Central memory CD8-positive, alpha-beta T cell (primary cell): ENCODE results near the gene CDH23.

Experiments used
- ATAC-seq: fragments of 150-1000 bp; cut with Tn5 transposase; replicated peaks from 2 replicates; pipeline ENCODE4 v1.10.0; 2022; ENCODE audit warnings: mild to moderate bottlenecking, moderate FRiP score, moderate number of reproducible peaks; ENCODE audit not compliant: poor library complexity, severe bottlenecking; ENCODE audit errors: extremely low read depth
- DNase-seq, 2 donors: peaks; one replicate each; pipeline ENCODE4 v3.0.0; 2021; ENCODE audit warnings: low spot score in 2 of 2
- H3K27ac Mint-ChIP-seq: one replicate; pipeline ENCODE4 v1.8.0; 2022; ENCODE audit warnings: low read depth, mild to moderate bottlenecking, moderate library complexity, mixed read lengths
- H3K27me3 Mint-ChIP-seq: one replicate; pipeline ENCODE4 v1.8.0; 2022; ENCODE audit warnings: mixed read lengths
- H3K36me3 Mint-ChIP-seq: one replicate; pipeline ENCODE4 v1.8.0; 2022; ENCODE audit warnings: mild to moderate bottlenecking, moderate library complexity, mixed read lengths; ENCODE audit not compliant: insufficient read depth
- H3K4me1 Mint-ChIP-seq: one replicate; pipeline ENCODE4 v1.8.0; 2022; ENCODE audit warnings: mixed read lengths
- H3K4me3 Mint-ChIP-seq: one replicate; pipeline ENCODE4 v1.8.0; 2022; ENCODE audit warnings: mild to moderate bottlenecking, moderate library complexity, mixed read lengths
- H3K9me3 Mint-ChIP-seq: one replicate; pipeline ENCODE4 v1.8.0; 2022; ENCODE audit warnings: mixed read lengths

The CDH23 gene

GRCh38 chr10:71530781-71531180 lies 134.1 kb downstream of the CDH23 start:
- ATAC-seq, result no peak
- Mint-ChIP-seq H3K27me3 (peaks cover 2% of the 10 kb centered on the region), H3K27ac (no peak overlapping the region), H3K4me3 (no peak overlapping the region), H3K4me1 (peaks cover 5% of the 10 kb centered on the region), H3K9me3 (no peaks in the 10 kb centered on the region), H3K36me3 (no peaks in the 10 kb centered on the region)
- no peak for DNase-seq

DNA sequence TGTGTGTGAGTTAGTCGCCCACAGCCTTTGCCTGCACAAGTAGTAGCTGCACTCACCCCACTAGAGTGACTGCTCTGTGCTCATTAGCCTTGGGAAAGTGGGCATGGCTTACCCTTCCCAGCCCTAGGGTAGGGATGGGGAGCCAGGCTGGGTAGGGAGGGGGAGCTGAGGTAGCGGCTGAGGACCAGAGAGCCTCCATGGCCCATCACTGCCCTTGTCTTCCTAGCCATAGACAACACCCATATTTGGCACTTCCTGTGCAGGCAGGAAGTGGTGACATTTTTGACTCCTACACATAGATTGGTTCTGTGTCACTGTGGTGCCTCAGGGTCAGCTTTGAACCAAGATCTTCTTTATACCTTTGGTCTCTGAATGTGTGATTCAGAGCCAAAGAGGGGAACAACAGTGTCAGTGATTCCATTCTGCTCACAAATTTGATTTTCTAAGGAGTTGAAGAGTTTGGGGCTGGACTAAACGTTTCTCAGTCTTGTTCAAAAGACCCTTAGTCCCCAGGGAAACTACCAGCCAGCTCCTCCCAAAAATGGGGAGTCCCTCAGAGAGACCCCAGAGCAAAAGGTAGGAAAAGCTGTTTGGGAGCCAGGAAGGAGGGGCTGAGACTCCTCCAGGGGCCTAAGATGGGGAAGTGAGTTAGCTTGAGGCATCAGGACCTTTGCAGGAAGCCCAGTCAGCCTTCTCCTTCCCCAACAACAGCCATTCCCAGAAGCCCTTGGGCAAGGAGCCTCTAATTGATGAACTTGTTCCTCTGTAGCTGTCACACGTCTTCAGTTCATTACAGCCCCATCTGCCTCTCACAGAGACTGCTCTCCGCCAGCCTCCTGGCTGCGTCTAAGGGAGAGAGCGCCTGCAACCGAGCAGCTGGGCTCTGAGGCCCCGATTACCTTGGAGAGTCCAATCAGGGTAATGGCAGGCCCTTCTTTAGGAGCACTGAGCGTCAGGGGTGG lies 135.0 kb downstream of the CDH23 start:
- Mint-ChIP-seq H3K27ac (no peak overlapping the region), H3K4me1 (peaks cover 5% of the 10 kb centered on the region), H3K9me3 (no peaks in the 10 kb centered on the region), H3K27me3 (peaks cover 6% of the 10 kb centered on the region), H3K36me3 (no peaks in the 10 kb centered on the region), H3K4me3 (no peak overlapping the region)
- DNase-seq (no peak), ATAC-seq (no peak)

DNA sequence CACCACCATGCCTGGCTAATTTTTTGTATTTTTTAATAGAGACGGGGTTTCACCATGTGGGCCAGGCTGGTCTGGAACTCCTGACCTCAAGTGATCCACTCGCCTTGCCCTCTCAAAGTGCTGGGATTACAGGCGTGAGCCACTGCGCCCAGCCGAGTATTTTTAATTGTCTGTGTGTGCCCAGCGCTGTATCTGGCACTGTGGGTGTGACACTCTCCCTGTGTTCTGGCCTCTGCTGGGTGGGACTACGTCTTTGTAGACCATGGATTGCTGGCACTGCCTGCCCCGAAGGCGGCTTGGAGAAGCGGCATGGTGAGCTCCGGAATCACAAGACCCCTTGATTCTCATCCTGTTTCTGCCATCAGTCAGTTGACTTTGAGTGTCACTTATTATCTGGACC lies 136.2 kb downstream of the CDH23 start:
- ATAC-seq, result no peak
- Mint-ChIP-seq H3K27me3 (peaks cover 6% of the 10 kb centered on the region), H3K27ac (no peak overlapping the region), H3K4me3 (no peak overlapping the region), H3K9me3 (no peaks in the 10 kb centered on the region), H3K36me3 (no peaks in the 10 kb centered on the region), H3K4me1 (peaks cover 5% of the 10 kb centered on the region)
- DNase-seq, result no peak

DNA sequence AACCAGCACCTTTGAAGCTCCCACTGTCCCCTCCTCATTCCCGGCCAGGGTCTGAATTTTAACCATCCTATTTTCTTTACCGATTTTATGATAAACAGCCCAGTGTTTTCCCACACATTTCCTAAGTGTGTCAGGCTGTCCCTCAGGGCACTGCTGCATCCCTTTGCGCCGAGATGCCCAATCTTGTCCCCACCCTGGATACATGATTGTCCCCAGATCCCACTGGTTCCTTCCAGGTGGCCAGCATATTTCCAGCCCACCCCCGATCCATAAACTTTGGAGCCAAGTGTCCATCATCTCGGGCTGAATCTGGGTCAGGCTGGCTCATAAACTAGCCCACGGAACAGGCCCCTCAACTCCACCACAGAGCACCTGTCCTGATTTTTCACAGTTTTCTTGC lies 137.2 kb downstream of the CDH23 start:
- no peak for DNase-seq

DNA sequence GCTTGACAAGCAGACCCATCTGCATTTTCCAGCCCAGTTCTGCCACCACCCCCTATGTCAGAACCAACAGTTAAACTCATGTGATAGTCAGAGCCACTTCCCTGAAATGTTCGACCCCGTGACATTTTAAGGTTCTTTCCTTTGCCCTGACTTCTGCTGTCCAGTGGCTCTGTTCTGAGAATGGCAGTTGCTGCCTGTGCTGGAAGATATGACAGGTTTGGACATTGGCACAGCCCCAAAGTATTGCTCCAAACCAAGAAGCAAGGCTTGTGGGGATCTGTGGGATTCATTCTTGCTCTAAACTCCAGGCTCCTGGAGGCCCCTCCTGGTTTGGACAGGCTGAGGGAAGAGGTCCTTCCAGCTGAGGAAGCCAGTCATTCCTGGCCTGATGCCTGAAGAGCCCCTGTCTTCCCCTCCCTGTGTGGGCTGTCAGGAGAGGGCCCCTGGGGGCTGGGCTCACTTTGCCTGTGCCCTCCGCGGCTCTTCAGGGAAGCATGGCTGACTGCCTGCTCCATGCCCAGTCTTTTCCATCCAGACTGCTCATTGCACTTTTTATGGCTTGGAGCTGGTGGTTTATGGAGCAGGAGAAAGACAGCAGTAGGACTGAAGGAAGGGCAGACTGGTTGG lies 138.0 kb downstream of the CDH23 start:
- DNase-seq (no peak), ATAC-seq (no peak)
- peaks cover 5% of the 10 kb centered on the region for H3K4me1 Mint-ChIP-seq
- H3K27me3 Mint-ChIP-seq, result peaks cover 6% of the 10 kb centered on the region
- H3K9me3 Mint-ChIP-seq, result no peaks in the 10 kb centered on the region
- no peak overlapping the region for H3K4me3 Mint-ChIP-seq
- no peaks in the 10 kb centered on the region for H3K36me3 Mint-ChIP-seq
- H3K27ac Mint-ChIP-seq, result no peak overlapping the region

More for the DNA sequence above, 137.2 kb downstream of the CDH23 start:
- H3K27ac Mint-ChIP-seq, result no peak overlapping the region
- peaks cover 6% of the 10 kb centered on the region for H3K27me3 Mint-ChIP-seq
- H3K4me1 Mint-ChIP-seq, result peaks cover 5% of the 10 kb centered on the region
- no peaks in the 10 kb centered on the region for H3K36me3 Mint-ChIP-seq
- ATAC-seq, result no peak
- H3K9me3 Mint-ChIP-seq, result no peaks in the 10 kb centered on the region
- no peak overlapping the region for H3K4me3 Mint-ChIP-seq

DNA sequence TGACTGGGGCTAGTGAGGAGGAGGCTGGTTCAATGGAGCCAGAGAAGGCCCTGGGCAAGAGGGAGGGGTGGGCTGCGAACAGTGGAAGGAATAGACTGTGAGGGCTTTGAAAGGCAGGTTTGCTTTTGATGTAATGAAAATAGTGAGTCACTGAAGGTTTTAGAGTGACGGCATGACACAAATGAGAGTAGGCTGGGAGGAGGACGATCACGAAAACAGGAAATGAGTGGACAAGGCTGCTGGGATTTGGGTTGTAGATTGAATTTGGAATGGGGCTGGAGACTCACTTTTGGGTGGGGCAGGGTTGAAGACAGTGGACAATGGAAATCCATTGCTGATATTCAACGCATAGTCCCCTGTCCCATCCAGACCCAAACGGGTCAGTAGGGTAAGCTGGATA lies 139.6 kb downstream of the CDH23 start:
- H3K9me3 Mint-ChIP-seq, result no peaks in the 10 kb centered on the region
- no peak overlapping the region for H3K4me3 Mint-ChIP-seq
- DNase-seq, result no peak
- no peak for ATAC-seq
- peak overlapping the region; percentile 4 for H3K27ac Mint-ChIP-seq
- H3K36me3 Mint-ChIP-seq, result no peaks in the 10 kb centered on the region
- peaks cover 6% of the 10 kb centered on the region for H3K27me3 Mint-ChIP-seq
- H3K4me1 Mint-ChIP-seq, result peaks cover 5% of the 10 kb centered on the region

GRCh38 chr10:71537125-71537524 lies 140.4 kb downstream of the CDH23 start:
- no peaks in the 10 kb centered on the region for H3K36me3 Mint-ChIP-seq
- H3K4me1 Mint-ChIP-seq, result no peaks in the 10 kb centered on the region
- ATAC-seq, result no peak
- no peak overlapping the region for H3K4me3 Mint-ChIP-seq
- peaks cover 6% of the 10 kb centered on the region for H3K27me3 Mint-ChIP-seq
- H3K27ac Mint-ChIP-seq, result no peak overlapping the region
- no peak for DNase-seq
- no peaks in the 10 kb centered on the region for H3K9me3 Mint-ChIP-seq

DNA sequence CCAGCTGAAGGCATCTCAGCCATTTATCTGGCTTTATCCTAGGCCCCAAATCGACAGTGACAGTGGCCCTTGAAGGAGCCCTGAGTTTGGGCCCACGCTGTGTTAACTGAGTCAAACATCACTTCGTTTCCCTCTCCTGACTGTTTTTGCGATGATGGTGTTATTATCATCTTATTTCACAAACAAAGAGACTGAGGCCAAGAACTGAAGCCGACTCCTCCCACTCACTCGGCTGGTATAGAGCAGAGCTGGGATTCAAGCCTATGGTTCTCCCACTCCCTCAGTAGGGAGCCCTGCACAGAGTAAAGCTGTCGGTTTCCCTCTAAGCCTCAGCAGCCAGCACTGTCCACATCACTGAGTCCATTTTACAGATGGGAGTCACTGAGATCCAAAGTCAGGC lies 141.0 kb downstream of the CDH23 start:
- Mint-ChIP-seq H3K4me1 (no peaks in the 10 kb centered on the region), H3K27me3 (peaks cover 6% of the 10 kb centered on the region), H3K4me3 (no peak overlapping the region), H3K9me3 (no peaks in the 10 kb centered on the region), H3K36me3 (no peaks in the 10 kb centered on the region), H3K27ac (no peak overlapping the region)
- DNase-seq (no peak), ATAC-seq (no peak)

DNA sequence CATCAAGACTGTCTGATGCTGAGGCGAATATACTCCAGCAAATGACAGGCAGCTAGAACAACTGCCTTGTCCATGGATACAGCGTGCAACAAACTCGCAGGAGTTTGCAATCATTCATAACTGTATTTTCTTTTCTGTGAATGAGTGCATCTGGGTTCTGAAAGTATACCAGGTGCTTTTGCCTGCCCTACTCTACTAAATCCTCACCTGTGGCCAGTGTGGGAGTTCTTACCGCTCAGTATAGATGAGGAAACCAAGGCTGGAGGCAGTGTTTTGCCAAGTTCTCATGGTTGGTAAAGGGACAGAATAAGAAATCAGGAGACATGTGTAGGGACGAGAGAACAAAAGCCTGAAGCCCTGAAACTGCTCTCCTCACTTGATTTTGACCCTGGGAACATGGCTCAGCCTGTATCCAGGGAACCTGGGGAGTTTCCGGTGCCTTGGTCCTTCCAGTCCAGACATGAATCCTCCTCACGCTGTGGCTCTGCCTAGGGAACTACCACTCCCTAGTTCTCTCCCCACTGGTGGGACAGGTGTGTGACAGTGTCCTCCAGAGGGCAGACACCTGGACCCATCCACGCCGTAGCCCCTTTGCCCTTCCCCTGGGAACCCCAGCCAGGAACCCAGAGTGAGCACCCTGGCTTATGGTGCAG lies 142.0 kb downstream of the CDH23 start:
- no peaks in the 10 kb centered on the region for H3K4me1 Mint-ChIP-seq
- peaks cover 6% of the 10 kb centered on the region for H3K27me3 Mint-ChIP-seq
- ATAC-seq (no peak), DNase-seq (no peak)
- no peak overlapping the region for H3K4me3 Mint-ChIP-seq
- no peak overlapping the region for H3K27ac Mint-ChIP-seq
- no peaks in the 10 kb centered on the region for H3K9me3 Mint-ChIP-seq
- H3K36me3 Mint-ChIP-seq, result no peaks in the 10 kb centered on the region

DNA sequence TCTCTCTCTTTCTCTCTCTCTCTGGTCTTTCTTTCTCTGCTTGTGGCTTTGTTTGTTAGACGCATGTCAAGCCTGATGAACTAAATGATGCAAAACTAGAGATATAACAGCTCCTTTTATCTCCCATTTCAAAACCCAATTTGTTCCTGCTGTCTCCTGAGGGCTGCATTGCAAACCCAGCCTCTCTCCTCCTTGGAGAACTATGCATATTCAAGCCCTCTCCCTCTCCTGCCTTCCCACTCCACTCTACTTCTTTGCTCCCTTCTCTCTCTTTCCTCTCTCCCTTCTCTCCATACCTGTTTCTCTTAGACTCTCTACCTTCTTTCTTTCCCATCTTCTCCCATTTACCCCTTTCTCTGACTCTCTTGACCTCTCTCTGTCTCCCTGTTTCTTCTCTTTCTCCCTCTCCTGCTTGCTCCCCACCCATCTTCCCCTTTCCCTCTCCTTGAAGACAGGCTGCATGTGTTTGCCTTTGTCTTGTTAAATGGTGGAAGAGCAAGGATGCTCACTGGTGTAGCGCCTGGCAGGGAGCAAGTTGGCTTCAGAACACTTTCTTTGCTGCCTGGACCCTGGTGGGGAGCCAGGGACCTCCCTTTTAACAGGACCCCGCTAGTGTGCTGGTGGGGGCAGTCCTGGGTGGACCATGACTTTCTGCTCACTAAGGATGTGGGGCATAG lies 142.9 kb downstream of the CDH23 start:
- Mint-ChIP-seq H3K27ac (no peak overlapping the region), H3K4me1 (no peaks in the 10 kb centered on the region), H3K36me3 (no peaks in the 10 kb centered on the region), H3K27me3 (peaks cover 6% of the 10 kb centered on the region), H3K9me3 (no peaks in the 10 kb centered on the region), H3K4me3 (no peak overlapping the region)
- DNase-seq (no peak), ATAC-seq (no peak)

- H3K4me1 Mint-ChIP-seq, result no peaks in the 10 kb centered on the region
- ATAC-seq (no peak), DNase-seq (no peak)
- no peaks in the 10 kb centered on the region for H3K9me3 Mint-ChIP-seq
- H3K36me3 Mint-ChIP-seq, result no peaks in the 10 kb centered on the region
- no peak overlapping the region for H3K4me3 Mint-ChIP-seq
- H3K27me3 Mint-ChIP-seq, result no peaks in the 10 kb centered on the region
- H3K27ac Mint-ChIP-seq, result no peak overlapping the region
Measured at GRCh38 chr10:71542478-71542877, 145.8 kb downstream of the CDH23 start.

DNA sequence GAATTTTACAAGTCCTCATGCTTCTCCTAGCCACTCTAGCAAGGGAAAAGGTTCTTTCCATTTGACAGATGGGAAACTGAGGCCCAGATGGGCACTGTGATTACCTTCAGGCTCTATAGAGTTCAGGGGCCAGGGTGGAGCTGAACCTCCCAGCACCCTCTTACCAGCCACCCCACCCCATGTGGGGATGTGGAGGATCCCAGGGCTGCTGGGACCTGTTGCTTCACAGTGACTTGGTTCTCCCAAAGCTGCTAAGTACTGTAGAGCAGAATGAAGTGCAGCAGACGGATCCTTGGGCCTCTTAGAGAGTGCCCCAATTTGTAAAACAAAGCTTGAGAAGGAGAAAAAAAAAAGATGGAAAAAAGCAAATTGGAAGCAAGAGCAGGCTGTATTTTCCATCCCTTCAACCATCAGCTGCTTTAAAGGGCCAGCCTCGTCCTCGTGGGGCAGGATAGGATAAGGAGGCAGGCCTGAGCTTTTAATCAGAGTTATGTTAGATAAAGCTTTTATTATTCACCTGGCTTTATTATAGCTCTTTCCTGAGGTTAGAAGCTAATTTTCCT lies 147.0 kb downstream of the CDH23 start:
- Mint-ChIP-seq H3K36me3 (no peaks in the 10 kb centered on the region), H3K27me3 (no peaks in the 10 kb centered on the region), H3K27ac (no peak overlapping the region), H3K4me3 (no peak overlapping the region), H3K4me1 (no peaks in the 10 kb centered on the region), H3K9me3 (no peaks in the 10 kb centered on the region)
- DNase-seq (no peak), ATAC-seq (no peak)
